SW480 (cell line): ENCODE data around the gene LAMA2.

Experiments
- DNase-seq: peaks from one replicate; pipeline ENCODE4 v3.0.0-alpha.2; 2016; ENCODE audit warnings: low spot score

LAMA2 gene

DNA sequence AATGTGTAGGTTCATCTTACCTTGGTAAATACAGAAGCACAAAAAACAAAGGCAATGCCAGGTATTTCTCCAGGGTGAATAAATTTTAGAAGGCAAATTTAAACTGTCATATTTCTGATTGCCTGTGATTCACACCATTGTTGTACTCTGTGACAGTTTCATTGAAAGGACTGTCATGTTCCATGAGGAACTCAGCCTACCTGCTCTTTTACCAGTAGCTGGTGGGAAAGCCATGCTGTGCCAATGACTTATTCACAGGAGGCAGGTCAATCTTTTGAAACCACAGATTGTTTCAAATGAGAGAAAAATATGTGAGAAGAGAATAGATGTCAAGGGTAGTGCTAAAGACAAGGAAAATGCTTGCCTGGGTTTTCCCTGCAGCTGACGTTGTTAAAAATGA, 206.4 kb downstream of the LAMA2 start:
- no peak for DNase-seq

DNA sequence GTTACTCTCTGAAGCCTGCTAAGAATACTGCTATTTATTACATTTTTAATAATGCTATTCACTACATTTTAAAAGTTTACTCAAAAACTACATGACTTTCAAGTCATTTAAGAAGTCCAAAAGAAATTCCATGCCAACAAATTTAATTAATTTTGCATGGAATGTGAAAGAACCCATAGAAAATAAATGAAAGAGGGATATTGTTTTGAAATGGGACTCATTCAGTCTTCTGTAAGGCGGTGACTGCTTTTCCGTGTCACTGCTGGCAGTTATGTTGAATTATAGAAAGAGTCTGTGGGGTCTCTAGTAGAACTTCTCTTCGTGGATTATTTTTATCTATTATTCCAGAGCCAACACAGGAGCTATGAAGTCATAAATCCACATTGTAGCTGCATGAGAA, 211.2 kb downstream of the LAMA2 start:
- no peak for DNase-seq

DNA sequence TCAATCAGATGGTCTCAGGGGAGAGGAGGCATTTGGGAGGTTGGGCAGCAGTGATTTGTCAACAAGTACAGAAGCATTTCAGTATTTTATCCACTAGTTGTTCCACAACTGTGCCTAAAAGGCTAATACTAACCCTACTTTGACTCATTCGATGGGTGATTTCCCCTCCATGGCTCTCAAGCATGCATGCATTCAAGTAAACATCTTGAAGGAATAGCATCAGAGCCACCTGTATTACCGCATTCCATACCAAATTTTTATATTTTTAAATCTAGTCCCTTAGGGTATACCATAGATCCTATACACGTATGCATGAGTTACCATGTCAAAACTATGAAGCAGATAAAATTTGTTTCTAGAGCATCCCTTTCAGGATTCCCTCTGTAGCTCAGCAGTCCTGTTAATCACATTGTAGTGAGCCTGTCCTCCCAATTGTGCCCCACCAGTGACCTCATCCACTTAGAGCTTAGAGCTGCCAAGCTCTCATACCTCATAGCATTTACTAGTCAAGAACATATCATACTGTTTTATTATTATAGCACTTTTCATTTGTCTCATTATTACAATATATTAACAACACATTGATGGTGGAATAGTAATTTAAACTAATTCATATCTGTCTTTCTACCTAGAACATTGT, 213.8 kb downstream of the LAMA2 start:
- DNase-seq: no peak

DNA sequence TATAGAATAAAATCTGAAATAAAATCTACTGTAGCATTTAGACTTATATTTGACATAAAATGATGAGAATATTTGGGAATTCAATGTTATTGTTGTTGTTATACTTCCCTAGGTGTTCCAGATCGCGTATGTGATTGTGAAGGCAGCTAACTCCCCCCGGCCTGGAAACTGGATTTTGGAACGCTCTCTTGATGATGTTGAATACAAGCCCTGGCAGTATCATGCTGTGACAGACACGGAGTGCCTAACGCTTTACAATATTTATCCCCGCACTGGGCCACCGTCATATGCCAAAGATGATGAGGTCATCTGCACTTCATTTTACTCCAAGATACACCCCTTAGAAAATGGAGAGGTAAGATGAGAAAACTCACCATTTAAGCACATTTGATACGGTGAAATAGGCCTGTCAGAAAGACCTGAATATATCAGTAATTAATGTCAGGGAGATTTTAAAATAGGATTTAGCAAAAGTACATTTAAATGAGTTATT, 215.2 kb downstream of the LAMA2 start:
- no peak for DNase-seq

DNA sequence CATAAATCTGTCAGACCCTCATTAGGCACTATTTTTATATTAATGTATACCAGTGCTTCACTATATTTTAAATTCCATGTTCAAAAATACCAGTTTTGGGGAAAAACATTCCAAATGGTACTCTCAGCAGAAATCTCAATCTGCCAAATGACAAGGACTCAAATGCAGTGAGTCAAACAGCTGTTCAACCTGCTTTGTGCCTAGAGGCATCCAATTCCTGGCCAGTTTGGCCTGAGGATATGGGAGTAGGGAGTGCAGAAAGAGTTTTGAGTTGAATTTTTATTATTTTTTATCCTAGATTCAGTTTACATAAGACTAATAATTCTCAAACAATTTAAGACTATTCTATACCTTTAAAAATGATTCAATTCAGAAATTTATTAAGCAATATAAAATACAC, 216.8 kb downstream of the LAMA2 start:
- no peak for DNase-seq

DNA sequence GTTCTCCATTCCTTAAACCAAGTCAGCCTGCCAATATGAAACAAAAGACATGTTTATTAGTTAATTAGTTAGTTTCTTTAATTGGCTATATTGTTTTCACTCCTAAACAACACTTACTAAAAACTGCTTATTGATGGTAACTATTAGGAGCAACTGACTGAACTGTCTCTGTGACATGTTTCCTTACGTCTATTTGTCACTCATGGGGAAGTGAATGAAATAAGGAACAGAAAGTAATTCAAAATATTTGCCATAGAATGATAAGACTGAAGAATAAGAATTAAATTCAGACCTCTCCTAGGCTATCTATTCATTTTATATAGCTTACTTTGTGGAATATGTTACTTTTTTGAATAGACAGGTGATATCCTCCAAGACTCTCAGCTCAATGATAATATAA, 217.2 kb downstream of the LAMA2 start:
- DNase-seq: no peak

DNA sequence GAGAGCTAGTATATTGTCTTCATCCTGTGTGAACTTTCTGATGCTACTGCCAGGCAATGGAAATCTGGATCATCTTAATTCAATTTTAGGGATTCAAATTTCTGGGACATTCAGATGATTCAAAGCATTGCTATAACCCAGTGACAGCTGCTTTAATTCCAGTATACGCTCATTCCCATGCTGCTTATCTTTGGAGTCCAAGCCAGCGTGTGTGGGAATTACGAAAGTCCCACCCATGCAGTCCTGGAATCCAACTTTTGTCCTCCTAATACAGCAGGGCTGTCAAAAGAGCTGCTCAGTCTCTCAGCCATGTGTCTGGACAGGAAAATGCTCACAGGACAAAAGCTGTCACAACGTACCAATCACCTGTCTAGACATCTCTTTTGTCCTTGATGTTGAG, 219.8 kb downstream of the LAMA2 start:
- no peak for DNase-seq

DNA sequence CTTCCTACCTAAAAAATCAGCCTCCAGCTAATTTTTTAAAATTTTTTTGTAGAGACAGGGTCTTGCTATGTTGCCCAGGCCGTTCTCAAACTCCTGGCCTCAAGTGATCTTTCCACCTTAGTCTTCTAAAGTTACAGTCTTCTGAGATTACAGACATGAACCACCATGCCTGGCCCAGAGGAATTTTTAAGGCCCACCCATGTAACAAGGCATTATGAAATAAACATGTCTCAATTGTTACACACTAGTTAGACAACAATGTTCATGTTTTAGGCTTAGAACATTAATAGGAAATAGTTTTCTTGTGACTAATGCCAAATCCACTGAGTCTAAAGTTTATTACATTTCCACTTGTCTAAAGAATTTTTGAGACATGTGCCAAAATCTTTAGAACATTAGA, 221.2 kb downstream of the LAMA2 start:
- DNase-seq: no peak

DNA sequence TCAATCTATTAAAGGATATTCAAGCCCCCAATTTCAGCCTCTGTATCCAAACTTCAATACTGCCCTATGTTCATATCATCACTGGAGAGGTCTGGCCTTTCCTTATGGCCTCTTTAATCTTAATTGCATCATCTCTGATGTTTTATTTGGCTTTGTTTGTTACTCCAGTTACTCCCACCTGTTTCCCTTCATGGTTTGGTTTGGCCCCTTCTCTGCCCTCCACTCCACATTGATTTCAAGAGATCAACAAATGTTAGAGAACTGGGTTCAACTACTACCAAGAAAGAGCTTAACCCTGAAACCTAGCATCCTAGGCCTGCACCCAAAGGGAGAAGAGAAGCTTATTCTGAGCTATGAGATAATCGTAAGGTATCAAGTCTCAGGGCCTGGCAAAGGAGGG, 221.6 kb downstream of the LAMA2 start:
- no peak for DNase-seq

DNA sequence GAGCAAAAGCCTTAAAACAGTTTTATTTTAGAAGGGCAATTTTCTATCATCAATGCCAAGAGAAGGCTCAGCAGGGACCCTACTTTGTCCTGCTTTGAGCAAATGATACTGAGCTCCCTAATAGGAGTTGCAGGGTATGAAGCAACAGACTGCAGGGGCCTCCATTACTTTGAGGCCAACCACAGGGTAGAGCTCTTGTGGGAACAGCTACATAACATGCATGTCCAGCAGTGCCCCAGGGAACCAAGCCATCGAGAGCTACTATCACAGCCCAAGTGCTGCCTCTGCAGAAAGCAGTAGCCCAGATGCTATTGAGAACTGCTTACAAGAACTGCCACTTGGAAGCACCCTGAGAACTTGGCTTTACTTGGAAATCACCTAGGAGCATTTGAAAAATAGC, 222.1 kb downstream of the LAMA2 start:
- no peak for DNase-seq

DNA sequence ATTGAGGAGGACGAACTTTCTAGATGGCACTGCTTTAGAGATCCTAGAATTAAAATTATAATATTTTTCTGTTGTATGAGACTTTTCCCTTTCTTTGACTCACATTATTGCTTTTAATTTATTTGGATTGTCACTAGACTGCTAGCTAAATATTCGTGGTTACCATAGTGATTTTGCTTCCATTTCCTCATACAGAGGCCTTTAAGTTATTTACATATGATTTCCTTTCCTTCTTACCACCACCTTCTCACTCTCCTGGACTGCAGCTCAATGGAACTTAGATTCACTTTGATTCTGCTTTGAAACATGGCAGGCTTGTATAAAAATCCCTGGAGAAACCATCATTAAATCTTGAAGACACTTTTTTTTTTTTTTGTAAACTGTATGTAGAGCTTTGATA, 222.9 kb downstream of the LAMA2 start:
- no peak for DNase-seq

DNA sequence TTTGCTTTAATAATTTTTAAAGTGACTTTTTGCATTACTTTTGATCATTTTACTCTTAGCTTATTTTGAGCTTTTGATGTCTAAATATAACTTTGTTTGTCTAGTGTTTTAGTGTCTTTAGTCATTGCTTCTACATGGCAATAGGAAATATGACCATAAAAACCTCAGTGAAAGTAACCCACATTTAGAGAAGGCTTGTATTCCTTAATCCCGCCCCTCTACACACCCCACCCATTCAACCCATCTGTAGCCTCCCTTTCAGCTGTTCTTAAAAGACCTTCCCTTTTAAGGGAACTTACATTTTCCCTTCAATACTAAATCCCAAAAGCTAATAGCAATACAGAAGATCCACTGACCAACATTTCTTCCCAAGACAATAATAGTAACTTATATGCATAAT, 225.4 kb downstream of the LAMA2 start:
- DNase-seq: no peak

DNA sequence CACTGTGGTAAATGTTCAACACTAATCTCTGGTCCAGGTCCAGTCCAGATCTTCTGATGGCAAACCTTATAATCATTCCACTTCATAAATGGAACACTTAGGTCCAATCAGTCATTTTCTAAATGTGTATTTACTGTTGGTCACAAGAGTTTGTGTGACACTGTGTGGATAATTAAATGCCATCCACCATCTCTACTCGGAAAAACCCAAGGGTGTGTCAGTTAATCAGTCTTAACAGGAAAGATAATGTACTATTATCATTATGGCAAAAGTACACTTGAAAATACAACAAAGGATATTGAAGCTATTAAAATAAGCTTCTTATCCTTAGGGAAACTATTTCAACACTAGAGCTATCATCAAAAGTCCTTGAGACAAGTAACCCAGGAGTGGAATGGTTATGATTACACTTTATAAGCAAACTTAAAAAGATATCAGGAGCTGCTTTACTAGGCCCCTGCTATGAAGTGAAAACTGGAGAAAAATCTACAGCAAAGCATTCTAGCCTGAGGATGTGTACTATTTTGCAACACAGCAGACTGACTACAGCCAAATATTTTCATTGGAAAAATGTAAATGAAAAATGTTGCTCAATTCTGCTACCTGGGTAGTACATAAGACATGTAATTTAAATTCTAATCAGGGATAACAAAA, 227.9 kb downstream of the LAMA2 start:
- no peak for DNase-seq

DNA sequence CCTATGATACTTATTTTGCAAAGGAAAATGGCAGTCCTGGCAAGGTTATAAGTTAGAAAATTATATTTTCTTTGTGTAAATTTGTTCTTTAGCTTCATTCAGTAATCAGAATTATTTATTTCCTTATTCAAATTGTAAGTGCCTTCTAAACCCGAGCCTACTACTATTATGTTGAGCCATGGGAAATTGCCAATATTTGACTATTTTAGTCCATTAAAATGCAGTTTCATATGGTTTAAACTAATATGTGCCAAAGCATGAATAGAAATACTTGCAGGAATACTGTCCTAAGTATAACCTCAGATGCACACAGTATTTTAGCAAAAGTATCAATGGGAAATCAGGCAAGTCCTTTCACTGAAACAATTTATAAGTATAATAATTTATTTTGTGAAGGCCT, 228.4 kb downstream of the LAMA2 start:
- no peak for DNase-seq

DNA sequence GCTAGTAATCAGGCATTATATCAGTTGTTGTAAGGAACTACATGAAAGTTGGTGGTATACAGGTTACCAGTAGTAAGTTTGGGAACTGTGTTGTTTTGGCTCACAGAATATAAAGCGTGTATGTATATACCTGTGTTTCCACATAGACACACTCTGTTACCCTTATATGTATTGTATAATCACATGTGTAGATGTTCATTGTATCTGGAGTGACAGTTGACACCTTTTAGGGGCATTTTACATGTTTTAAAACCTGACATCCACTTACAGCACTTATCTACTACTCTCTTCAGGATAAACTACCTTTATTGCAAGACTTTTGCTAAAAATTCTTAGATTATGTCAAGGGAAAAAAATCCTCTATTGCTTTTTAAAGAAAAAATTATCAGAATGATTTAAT, 228.9 kb downstream of the LAMA2 start:
- DNase-seq: no peak

DNA sequence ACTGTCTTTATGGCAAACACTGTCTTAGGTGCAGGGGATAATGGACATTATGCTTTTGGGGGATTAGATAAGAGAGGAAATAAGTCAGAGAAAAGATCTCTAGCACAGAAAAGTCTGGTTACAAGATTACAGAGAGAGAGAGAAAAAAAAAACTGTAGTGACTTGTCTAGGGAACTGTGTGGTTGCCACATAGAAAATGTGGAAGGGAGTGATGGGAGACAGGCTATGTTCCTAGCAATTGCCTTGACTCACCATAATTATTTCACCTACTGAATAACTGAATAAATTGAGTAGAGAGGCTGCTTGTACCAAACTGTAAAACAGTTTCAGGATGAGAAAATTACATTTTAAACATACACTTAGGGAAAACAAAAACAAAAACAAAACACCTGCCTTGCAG, 229.7 kb downstream of the LAMA2 start:
- no peak for DNase-seq

DNA sequence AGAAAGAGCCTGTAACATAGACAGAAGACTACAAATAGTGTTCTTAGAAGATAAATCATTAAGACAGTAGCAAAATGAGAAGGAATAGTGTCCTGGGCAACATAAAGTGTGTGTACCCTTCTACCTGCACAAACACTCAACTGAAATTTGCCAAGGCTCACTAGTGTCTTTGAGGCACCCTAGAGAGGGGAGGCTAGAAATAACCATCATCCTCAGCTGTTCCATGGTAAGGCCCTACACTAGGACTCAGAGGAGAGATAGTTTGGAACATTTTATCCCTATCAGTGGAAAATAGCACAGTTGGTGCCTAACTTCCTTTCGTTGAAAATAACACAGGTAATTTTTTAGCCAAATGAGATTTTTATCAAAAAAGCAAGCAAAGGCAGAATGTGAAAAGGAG, 230.7 kb downstream of the LAMA2 start:
- no peak for DNase-seq

DNA sequence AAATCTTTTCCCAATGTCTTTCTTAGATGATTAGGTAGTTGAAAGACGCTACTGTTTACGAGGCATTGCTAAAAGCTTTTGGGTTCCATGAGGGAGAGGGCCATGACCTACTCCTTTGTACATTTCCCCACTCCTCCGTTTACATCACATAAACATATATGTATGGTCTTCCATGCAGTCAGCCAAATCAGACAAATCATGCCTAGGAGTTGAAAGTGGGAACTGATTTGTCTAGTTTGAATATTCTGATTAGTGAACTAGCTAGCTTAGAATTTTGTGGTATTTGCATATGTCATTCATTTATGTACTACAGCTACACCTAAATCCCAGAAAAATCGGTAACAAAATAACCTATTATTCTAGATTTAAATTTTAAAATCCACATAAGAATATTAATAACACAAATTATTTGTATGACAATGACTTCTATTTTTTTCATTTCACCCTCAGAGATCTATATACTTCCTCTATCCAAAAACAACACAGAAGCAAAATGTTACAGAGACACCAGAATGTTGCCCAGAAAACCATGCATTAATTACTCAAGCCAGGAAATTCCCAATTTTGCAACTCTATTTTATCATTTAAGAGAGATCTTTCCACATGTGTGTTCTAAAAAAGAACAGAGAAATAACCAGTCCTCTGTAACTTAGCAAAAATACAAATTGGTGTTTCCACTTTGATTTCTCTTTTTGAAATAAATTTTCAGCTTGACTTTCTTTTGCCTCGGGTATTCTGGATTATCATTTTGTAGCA, 231.9 kb downstream of the LAMA2 start:
- no peak for DNase-seq

DNA sequence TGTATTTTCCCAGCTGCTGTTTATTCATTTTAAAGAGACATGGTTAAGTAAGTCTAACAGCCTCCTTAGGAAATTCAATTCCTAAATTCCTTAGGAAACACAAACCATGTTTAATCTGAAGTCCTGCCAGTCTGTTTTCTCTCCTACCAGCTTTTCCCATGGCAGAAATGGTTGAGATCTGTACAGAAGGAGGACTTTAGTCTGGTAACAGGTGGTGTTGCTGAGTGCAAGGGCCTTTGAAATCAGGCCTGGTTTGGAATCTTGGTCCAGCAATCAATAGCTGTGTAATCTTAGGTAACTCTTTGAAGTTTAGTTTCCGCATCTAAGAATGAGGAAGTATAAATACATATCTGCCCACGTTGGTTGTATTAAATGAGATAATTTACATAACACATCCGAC, 232.5 kb downstream of the LAMA2 start:
- no peak for DNase-seq

DNA sequence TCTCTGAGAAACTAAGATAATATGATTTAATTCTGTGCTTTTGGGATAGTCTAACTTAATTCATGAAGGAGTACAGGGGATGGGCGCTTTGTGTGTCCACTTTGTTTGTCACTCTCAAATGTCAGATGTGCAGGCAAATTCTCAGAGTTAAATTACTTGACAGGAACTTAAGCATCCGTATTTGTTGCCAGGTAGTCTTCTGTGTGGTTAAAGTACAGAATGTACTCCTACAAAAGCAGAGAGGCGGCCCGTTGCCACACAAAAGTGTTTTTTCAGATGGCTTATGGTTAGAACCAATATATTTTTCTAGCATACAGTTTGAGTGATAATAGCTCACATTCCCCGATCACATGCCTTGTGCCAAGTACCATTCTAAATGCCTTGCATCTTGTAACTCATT, 234.4 kb downstream of the LAMA2 start:
- DNase-seq: no peak

DNA sequence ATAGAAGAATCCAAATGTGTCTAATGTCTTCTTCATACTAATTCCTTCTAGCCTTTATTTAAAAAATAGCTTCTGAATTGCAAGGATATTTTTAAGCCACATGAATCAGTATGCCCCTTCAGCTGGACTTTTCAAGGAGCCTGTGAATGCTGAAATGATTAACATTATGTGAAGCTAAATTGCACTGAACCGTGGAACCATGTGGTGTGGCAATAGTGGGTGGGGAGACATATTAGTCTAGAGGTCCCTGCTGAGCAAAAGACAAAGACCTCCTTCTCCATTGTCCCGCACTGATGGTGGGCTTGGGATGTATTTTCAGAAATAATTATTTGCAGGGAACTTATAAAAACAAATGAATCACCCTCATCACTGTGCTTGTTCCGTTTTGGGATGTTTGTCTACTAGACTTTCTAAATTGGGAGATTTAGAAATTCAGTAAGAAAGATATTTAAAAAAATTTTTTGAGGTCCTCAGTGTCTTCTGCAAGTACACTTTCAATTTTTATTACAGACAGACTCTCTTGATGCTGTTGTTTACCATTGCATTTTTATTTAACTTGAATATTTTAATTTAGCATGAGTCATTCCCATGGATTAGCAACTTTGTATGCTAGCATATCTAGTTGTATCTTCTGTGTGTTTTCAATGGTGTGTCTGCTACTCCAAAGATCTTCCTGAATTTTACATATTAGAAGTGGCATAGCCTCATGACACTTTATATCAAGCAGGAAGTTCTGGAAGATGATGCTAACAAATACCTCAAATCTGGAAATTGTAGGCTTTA, 238.1 kb downstream of the LAMA2 start:
- DNase-seq: no peak

DNA sequence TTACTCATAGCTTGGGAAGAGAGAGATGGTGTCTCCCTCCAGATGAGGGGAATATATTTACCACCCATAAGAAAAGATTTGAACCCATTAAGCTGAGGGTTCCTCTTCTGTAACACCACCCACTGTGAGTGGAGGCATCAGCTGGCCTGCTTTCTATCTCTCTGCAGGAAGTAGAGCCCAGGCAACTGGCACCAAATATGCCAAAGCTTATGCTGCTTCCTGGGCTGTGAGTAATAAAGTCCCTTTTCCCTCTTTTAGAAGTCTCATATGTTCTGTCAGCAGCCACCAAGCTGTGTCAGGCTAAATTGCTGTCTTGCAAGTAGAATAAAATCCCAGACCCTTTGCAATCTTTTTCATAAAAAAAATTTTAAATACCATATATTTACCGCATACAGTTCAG, 241.4 kb downstream of the LAMA2 start:
- DNase-seq: no peak

DNA sequence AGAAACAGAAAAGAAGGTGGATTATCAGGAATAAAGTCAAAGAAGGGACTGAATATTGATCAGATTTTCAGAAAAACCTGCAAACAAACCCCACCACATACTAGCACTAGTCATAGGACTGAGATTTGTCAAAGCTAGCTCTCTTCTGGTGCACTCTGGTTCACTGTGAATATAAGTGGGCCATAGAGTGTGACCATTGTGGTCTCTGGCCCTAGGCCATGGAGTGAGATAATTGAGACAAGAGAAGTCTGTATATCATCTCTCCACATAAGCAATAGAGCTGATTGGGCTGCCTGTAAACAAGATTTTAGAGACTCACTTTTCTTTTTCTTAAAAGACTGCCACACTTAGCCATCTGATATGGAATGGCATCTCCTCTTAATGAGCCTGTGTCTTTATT, 247.2 kb downstream of the LAMA2 start:
- no peak for DNase-seq
